Right ventricle myocardium inferior (tissue), 1 donor: Measurements from ENCODE around the gene IFNLR1. TPM values are rescaled to one million over a fixed set of nuclear protein-coding genes. Genes with fewer than 3 reads are reported as not detected.

Experiments used
- ATAC-seq: fragments of 200-7000 bp; cut with Tn5 transposase; one replicate; pipeline ENCODE4 v1.9.1; 2020; ENCODE audit warnings: mild to moderate bottlenecking, moderate library complexity
- DNase-seq: peaks from one replicate; pipeline ENCODE4 v3.0.0; 2021; ENCODE audit errors: missing footprints
- intact Hi-C: fragments of 100-400 bp; cut with DNase I; formaldehyde crosslinking; loops from one replicate; pipeline ENCODE4 v1.11.0; 2022
- total RNA-seq: library from RNA; stranded (reverse); fragmentation: NEBNext Ultra II Directional; extraction: Animal tissue kit (Norgen Biotek cat#: 25700); gene quantifications from one replicate; pipeline ENCODE4 v1.2.1, GENCODE V29; 2021
- donor health status: DM: no; HTN: yes; CAD: no; lungs with severe emphysema.

IFNLR1 gene
- total RNA-seq, 1 donor from 2014 or later: 2.8 TPM

GRCh38 chr1:24157918-24158481 lies 29.1 kb downstream of the IFNLR1 start:
- intact Hi-C loops: no loop called here
- ATAC-seq (peak; percentile 47), DNase-seq (no peak)

DNA sequence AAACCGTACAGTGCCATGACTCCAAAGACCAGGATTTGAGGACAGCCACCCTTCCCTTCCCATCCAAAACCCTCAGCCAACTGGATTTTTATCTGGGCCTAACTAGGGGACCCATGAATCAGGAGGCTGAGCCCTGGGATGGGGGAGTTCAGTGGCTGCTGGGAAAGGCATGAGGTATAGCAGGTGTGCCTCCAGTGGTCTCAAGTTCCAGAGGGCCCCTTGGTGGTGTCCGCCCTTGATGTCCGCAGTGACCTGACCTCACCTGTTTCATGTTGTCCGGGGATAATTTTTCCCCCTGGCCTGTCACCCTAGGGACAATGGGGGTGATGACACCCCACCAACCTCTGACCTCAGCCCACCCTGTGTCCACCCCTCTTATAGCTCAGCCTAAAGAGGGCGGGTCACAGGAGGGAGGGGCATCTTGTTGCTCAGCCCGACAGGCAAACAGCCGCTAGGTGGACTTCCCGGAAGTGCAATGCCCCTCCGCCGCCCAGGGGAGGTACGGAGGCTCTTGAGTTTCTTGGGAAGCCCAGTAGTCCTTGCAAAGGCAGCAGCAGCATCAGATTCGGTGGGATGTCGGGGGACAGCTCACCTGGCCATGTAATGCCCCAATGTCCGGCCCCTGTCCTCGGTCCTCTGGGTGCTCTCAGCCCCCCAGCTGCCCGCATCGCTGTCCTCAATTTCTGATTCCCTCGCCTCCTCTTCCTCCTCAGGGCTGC lies 30.4 kb downstream of the IFNLR1 start:
- ATAC-seq (no peak), DNase-seq (no peak)
- intact Hi-C loops: no loop called here

- intact Hi-C loops: no loop called here
- no peak for ATAC-seq
- no peak for DNase-seq
These were observed 31.9 kb downstream of the IFNLR1 start for GRCh38 chr1:24155011-24155782.

DNA sequence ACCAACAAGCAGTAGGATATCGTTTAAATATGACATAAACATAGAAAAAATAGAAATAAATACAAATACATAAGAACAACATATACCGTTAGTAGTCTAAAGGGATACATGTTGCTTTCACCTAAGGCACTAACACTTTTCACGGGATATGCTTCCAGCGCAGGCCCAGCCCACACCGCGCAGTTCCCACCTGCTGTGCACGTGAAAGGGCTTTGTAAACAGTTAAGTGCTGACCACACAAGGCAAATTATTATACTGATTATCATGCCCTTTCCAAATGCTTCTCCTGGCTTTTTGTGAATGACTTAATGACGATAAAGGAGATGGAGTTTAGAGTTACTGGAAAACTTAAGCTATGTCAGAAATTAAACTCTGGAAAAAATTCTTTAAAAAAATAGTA lies 32.9 kb downstream of the IFNLR1 start:
- intact Hi-C loops: no loop called here
- DNase-seq (no peak), ATAC-seq (no peak)

GRCh38 chr1:24152631-24153494 lies 34.2 kb downstream of the IFNLR1 start:
- intact Hi-C loops: no loop called here
- no peak for ATAC-seq
- no peak for DNase-seq

DNA sequence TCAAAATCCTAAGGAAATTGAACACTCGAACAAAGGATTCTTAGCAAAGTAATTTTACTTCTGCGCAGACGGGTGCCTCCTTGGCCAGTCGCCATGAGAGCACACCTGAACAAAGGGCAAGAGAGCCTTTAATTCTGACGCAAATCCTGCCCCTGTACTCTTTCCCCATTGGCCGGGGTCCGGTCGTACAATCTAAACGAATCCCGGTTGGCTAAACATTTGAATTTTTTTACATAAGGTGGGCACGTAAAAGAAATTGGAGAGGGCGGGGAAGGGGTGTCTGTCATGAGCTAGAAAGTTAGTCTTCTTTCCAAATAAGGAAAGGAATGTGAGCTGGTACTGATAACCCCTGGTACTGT lies 35.9 kb downstream of the IFNLR1 start:
- no peak for ATAC-seq
- intact Hi-C loops: no loop called here
- no peak for DNase-seq

GRCh38 chr1:24150234-24151174 lies 36.6 kb downstream of the IFNLR1 start:
- intact Hi-C loops: no loop called here
- ATAC-seq (peak; percentile 92), DNase-seq (peak; percentile 94)

- ATAC-seq: no peak
- no peak for DNase-seq
- intact Hi-C loops: no loop called here
These were observed 37.2 kb downstream of the IFNLR1 start for GRCh38 chr1:24149866-24150233.

DNA sequence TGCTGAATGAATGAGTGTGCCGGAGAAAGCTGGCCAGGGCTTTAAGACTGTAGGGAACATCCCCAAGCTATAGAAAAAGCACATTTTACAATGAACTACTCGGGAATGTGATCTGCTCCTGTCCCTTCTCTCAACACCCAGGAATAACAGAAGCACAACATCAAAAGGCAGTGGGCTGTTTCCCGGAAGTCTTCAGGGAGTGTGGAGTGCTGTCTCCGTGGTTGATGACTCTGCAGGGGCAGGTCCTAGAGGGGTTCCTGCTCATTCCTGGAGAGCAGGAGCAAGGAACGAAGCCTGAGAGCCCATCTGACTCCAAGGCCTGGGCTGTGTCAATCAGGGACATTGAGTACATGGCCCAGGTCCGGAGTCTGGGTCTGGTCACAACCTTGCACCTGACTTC lies 39.3 kb downstream of the IFNLR1 start:
- DNase-seq (no peak), ATAC-seq (no peak)
- intact Hi-C loops: no loop called here

- ATAC-seq (no peak), DNase-seq (no peak)
- intact Hi-C loops: no loop called here
These were observed 39.9 kb downstream of the IFNLR1 start for GRCh38 chr1:24147194-24147593.

GRCh38 chr1:24142546-24143534 lies 44.2 kb downstream of the IFNLR1 start, which contains the start of gene IL22RA1:
TSS of gene IL22RA1 (minus strand) at chr1:24143140. CDS start at chr1:24143082, 58 bp downstream.
- intact Hi-C loops: no loop called here
- peak; percentile 35 for ATAC-seq
- DNase-seq: no peak

GRCh38 chr1:24141311-24141997 lies 45.6 kb downstream of the IFNLR1 start:
- no peak for DNase-seq
- intact Hi-C loops: no loop called here
- ATAC-seq: no peak

DNA sequence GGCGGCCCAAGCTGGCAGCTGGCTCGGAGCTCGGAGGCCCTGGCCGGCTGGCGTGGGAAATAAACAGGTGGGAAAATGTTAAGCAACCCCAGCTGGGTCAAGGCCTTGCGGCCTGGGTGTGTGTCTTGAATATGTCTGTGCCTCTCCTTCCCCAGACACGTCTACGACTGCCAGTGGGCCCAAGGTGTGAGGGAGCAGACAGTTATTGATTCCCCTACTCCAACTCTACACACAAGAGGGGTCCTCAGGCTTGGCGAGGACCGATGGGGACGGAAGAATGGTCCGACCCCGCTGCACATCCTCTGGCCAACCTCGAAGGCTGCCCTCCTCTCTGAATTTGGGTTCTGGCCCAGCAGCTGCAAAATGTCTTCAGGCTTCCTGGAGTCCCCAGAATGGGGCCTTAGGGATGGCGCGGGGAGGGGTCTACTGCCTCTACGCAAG lies 46.3 kb downstream of the IFNLR1 start:
- intact Hi-C loops: no loop called here
- DNase-seq (no peak), ATAC-seq (no peak)

DNA sequence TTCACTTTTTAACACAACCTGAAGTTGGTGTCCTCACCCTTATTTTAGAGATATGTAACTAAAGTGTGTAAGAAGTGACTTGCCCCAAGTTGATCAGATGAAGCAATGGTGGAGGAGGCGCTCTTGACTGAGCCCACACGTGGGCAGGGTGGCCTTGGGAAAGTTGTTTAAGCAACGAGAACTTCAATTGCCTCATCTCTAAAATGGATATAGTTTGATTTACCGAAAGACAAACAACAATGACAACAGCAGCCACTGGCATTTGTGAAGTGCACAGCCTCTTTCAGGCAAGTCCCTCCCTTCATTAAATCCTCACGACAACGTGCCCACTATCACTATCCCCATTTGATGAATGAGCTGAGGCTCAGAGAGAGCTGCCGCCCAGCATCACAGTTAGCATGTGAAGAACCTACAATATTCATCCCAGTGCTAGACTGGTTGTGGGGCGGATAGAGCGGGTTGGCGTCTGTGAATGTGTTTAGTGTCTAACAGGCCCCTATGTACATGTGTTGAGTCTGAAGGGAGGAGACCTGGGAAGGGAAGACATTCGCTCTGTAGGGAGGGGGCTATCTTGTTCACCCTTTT lies 47.2 kb downstream of the IFNLR1 start:
- no peak for ATAC-seq
- intact Hi-C loops: no loop called here

GRCh38 chr1:24139222-24139489 lies 47.9 kb downstream of the IFNLR1 start:
- ATAC-seq: no peak
- no peak for DNase-seq
- intact Hi-C loops: no loop called here

More for the DNA sequence above, 47.2 kb downstream of the IFNLR1 start:
- no peak for DNase-seq

DNA sequence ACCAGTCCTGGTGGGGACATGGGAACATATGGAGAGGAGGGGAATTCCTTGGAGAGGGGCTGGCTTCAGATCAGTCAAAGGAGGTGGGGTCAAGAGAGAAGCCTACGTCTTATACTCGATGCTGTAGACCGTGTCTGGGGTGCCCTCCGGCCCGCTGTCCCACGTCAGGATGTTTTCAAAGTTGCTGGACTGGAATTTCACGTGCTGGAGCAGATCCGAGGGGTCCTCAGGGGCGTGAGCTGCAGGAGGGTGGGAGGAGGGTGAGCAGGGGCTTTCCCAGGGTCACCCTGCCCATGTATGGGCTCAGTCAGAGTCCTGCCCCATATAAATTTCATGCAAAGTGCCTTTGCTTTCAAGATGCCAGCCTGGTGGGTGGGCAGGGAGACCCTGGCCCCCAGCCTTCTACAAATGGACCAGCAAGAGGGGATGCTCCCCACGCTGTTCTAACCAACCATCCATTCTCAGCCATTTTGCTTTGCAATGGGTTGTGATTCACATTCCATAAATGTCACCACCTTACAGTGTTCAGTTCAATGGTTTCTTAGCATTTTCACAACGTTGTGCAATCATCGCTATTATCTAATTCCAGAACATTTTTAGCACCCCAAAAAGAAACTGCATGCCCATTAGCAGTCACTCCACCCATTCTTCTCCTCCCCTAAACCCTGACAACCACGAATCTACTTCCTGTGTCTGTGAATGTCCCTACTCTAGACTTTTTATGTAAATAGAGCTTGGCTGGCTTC lies 48.4 kb downstream of the IFNLR1 start:
- ATAC-seq: no peak
- intact Hi-C loops: no loop called here

More for the DNA sequence above, 48.4 kb downstream of the IFNLR1 start:
- DNase-seq: no peak
